ENCODE measurements around the gene GMPS. TPM values are rescaled to one million over a fixed set of nuclear protein-coding genes. Genes with fewer than 3 reads are reported as not detected.

Gene GMPS
- total RNA-seq, 1 experiment from 2014 or later, result 137 TPM

- POLR2A ChIA-PET, result no interaction called here
- Histone ChIP-seq H3K4me3 (ENCODE audit: low read depth in 2 of 2, low read length in 2 of 2) (no peak overlapping the region), H3K36me3 (ENCODE audit: control insufficient read depth, insufficient read depth, low read length) (no peaks in the 10 kb centered on the region; the same call in 1 of the 2 replicates), H3K9me3 (ENCODE audit: control insufficient read depth, insufficient read depth, low read depth, low read length) (no peaks in the 10 kb centered on the region), H3K27ac (ENCODE audit: low read length) (no peak overlapping the region), H3K27me3 (ENCODE audit: control insufficient read depth, insufficient read depth, low read length) (no peaks in the 10 kb centered on the region), H3K4me1 (ENCODE audit: control insufficient read depth, insufficient read depth, low read length) (peaks cover 22% of the 10 kb centered on the region; the same call in 1 of the 2 replicates)
- no peak for ATAC-seq
- intact Hi-C loops (cut with micrococcal nuclease; ENCODE audit: unreplicated experiment) (no loop called here), in situ Hi-C loops (cut with HindIII; ENCODE audit: low pct_unique_long_range_greater_than_20kb, low sequenced_read_pairs) (no loop called here)
- DNase-seq (ENCODE audit: low read depth, low spot score), result no peak
- CTCF ChIA-PET, result no interaction called here
- TF ChIP-seq REST (IDR thresholded peaks at IDR 0.05; ENCODE audit: insufficient read depth in 1 of 2, low read depth in 2 of 2, low read length in 1 of 2), result no peak
- TF ChIP-seq SIN3A (IDR thresholded peaks at IDR 0.05; ENCODE audit: borderline replicate concordance, insufficient read depth, low read depth, low read length), result no peak
- TF ChIP-seq POLR2AphosphoS5 (IDR thresholded peaks at IDR 0.05; ENCODE audit: low read depth, low read length), result no peak
- no peak for TF ChIP-seq TCF7L2 (IDR thresholded peaks at IDR 0.05; ENCODE audit: low read depth, low read length)
- TF ChIP-seq CTCF (IDR thresholded peaks at IDR 0.05), result no peak
- no TSS peak for BruUV-seq (replicated peaks)
These were observed 6.1 kb downstream of the GMPS start for GRCh38 chr3:155876503-155876902.

GRCh38 chr3:155880286-155880685, 9.8 kb downstream of the GMPS start:
- ATAC-seq, result no peak
- TF ChIP-seq TCF7L2 (IDR thresholded peaks at IDR 0.05; ENCODE audit: low read depth, low read length) (no peak), REST (IDR thresholded peaks at IDR 0.05; ENCODE audit: insufficient read depth in 1 of 2, low read depth in 2 of 2, low read length in 1 of 2) (no peak), POLR2AphosphoS5 (IDR thresholded peaks at IDR 0.05; ENCODE audit: low read depth, low read length) (no peak), SIN3A (IDR thresholded peaks at IDR 0.05; ENCODE audit: borderline replicate concordance, insufficient read depth, low read depth, low read length) (no peak), CTCF (IDR thresholded peaks at IDR 0.05) (no peak)
- H3K4me3 ChIP-seq (ENCODE audit: low read depth in 2 of 2, low read length in 2 of 2), result no peak overlapping the region
- DNase-seq (ENCODE audit: low read depth, low spot score), result no peak
- ChIA-PET CTCF (no interaction called here), POLR2A (no interaction called here)
- H3K27me3 ChIP-seq (ENCODE audit: control insufficient read depth, insufficient read depth, low read length), result no peaks in the 10 kb centered on the region
- H3K27ac ChIP-seq (ENCODE audit: low read length), result no peak overlapping the region
- no peaks in the 10 kb centered on the region for H3K36me3 ChIP-seq (ENCODE audit: control insufficient read depth, insufficient read depth, low read length)
- intact Hi-C loops (cut with micrococcal nuclease; ENCODE audit: unreplicated experiment) (loop anchor here (5.0 kb wide), 1 partner anchor 1252 kb away; no protein-coding TSS in a partner anchor), in situ Hi-C loops (cut with HindIII; ENCODE audit: low pct_unique_long_range_greater_than_20kb, low sequenced_read_pairs) (no loop called here)
- H3K4me1 ChIP-seq (ENCODE audit: control insufficient read depth, insufficient read depth, low read length), result peaks cover 11% of the 10 kb centered on the region; the same call in 1 of the 2 replicates
- no TSS peak for BruUV-seq (replicated peaks)
- no peaks in the 10 kb centered on the region for H3K9me3 ChIP-seq (ENCODE audit: control insufficient read depth, insufficient read depth, low read depth, low read length)

Measured in Panc1 (cell line).